ENCODE measurements around the gene BFSP2.

DNA sequence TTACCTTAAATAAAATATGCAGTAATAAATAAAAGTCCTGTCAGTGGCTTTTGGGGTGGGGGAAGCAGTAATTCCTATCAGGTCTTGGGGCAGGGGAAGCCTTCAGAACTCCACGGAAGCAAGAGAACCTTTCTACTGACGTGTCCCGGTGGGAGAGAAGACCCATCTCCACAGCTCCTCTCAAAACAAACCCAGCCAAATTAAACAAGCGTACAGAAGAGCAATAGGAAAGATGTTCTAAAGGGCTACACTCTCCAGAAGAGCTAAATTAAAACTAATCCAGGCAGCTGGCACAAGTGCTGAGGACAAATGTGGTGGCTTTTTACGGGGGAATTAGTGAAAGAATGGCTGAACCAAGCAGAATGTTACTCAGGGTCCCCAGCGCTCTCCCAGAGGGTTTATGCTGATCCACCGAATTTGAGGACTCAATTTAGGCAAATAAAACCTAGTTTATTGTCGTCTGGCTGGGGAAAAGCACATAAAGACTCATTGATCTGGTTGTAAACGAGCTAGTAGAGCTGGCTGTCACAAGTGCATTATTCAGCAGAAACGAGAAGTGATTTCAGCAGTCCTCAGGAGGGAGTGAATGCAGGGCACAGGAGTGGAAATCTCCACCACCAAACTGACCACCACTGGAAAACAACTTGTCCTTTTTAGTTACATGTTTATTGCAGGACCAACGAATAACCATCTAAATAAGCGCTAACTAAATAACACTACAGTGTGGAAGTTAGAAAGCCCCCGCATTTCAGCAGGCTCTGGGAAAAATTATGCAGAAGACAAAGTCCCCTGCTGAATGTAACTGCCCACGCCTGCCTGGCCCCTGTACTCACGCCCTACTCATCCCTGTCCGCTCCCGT is 13.5 kb downstream of the BFSP2 start:
- TF ChIP-seq, protein P1, sequence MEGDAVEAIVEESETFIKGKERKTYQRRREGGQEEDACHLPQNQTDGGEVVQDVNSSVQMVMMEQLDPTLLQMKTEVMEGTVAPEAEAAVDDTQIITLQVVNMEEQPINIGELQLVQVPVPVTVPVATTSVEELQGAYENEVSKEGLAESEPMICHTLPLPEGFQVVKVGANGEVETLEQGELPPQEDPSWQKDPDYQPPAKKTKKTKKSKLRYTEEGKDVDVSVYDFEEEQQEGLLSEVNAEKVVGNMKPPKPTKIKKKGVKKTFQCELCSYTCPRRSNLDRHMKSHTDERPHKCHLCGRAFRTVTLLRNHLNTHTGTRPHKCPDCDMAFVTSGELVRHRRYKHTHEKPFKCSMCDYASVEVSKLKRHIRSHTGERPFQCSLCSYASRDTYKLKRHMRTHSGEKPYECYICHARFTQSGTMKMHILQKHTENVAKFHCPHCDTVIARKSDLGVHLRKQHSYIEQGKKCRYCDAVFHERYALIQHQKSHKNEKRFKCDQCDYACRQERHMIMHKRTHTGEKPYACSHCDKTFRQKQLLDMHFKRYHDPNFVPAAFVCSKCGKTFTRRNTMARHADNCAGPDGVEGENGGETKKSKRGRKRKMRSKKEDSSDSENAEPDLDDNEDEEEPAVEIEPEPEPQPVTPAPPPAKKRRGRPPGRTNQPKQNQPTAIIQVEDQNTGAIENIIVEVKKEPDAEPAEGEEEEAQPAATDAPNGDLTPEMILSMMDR (IDR thresholded peaks at IDR 0.05 in 8 of 11, conservative IDR thresholded peaks at IDR 0.05 in 3 of 11), result no peak
- TF ChIP-seq POLR2AphosphoS5 (IDR thresholded peaks at IDR 0.05), result no peak
- no peak for TF ChIP-seq POLR2A (IDR thresholded peaks at IDR 0.05)
